Kidney epithelial cell (primary cell): ENCODE data around the gene AIF1L. TPM values are rescaled to one million over a fixed set of nuclear protein-coding genes. Genes with fewer than 3 reads are reported as not detected.

ENCODE experiments used
- DNase-seq: peaks from one replicate; pipeline ENCODE4 v3.0.0-alpha.2; 2010; ENCODE audit warnings: low read depth
- H3K27me3 ChIP-seq: 2 replicates; pipeline ENCODE4 v1.6.0; 2011; ENCODE audit warnings: low read length; ENCODE audit not compliant: control insufficient read depth, insufficient read depth
- H3K36me3 ChIP-seq: 2 replicates; pipeline ENCODE4 v1.5.1; 2011; ENCODE audit warnings: low read length; ENCODE audit not compliant: control insufficient read depth, insufficient read depth
- H3K4me3 ChIP-seq: 2 replicates; pipeline ENCODE4 v1.5.1; 2011; ENCODE audit warnings: low read depth, mild to moderate bottlenecking, control low read depth, low read length
- total RNA-seq: library from RNA; depleted of rRNA; stranded (reverse); fragments of >200 nt; gene quantifications from 2 replicates; pipeline ENCODE4 v1.2.3, GENCODE V29; 2015
- TF ChIP-seq, protein P1 (sequence below): IDR thresholded peaks from 2 replicates; pipeline ENCODE4 v1.5.1; 2011; ENCODE audit warnings: mild to moderate bottlenecking, moderate library complexity, low read length, control low read depth, inconsistent platforms; ENCODE audit not compliant: insufficient read depth, poor library complexity, severe bottlenecking

AIF1L gene
- total RNA-seq, 1 donor from 2014 or later = 58.4 TPM

DNA sequence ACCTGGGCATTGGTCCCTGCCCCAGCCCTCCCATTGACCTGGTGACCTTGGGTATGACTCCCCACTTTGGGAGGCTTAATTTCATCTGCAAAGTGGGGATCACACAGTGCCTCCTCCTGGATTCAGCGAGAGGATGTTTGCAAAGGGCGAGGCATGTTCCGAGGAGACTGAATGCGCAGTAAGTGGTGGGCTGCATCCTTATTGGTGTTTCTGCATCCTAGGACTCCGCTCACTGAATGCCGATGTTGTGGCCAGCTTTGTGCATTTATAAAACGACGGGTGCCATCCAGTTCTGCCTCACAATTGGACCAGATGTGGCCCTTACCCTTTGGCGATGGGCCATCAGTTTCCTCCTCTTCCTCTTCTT, 23.5 kb upstream of the AIF1L start:
- peaks cover 13% of the 10 kb centered on the region for H3K27me3 ChIP-seq
- no peaks in the 10 kb centered on the region for H3K36me3 ChIP-seq
- DNase-seq = no peak
- no peak overlapping the region for H3K4me3 ChIP-seq
- TF ChIP-seq, protein P1, sequence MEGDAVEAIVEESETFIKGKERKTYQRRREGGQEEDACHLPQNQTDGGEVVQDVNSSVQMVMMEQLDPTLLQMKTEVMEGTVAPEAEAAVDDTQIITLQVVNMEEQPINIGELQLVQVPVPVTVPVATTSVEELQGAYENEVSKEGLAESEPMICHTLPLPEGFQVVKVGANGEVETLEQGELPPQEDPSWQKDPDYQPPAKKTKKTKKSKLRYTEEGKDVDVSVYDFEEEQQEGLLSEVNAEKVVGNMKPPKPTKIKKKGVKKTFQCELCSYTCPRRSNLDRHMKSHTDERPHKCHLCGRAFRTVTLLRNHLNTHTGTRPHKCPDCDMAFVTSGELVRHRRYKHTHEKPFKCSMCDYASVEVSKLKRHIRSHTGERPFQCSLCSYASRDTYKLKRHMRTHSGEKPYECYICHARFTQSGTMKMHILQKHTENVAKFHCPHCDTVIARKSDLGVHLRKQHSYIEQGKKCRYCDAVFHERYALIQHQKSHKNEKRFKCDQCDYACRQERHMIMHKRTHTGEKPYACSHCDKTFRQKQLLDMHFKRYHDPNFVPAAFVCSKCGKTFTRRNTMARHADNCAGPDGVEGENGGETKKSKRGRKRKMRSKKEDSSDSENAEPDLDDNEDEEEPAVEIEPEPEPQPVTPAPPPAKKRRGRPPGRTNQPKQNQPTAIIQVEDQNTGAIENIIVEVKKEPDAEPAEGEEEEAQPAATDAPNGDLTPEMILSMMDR = no peak

DNA sequence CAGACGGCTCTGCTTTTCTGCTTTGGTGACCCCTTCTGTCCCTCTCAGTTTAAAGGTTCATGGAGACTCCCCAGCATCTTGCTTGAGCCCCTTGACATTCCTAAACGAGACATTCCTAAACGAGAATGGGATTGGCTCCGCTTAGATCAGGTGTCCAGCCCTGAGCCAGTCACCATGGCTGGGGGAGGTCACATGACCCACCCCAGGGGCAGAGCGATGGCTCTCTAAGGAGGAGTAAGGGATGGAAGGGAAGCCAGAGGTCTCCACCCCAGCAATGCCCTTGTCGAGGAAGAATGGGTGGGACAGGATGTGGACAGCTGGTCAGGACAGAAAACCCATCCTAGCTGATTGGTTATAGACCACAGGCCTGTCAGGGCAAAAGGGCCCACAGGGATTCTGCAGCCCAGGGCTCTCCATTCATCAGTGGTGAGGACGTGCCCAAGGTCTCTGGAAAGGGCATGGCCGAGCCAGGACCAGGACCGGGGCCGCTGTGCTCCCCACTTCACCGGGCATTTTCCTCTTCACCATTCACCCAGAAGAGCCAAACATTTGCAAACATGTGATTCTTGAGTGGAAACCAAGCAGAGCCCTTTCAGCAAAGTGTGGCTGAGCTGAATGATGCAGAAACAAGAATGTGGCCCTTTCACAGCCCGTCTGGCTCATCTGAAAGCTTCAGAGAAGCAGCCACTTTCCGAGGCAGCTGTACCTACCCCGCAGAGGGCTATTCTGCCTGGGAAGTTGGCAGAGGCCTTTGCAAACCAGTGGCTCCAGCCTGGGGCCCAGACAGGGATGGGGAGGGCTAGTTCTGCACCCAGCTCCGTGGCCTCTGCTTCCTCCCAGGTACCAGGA, 19.8 kb upstream of the AIF1L start:
- Histone ChIP-seq H3K27me3 (peaks cover 2% of the 10 kb centered on the region), H3K36me3 (no peaks in the 10 kb centered on the region), H3K4me3 (no peak overlapping the region)
- TF ChIP-seq, protein P1 = no peak
- no peak for DNase-seq

DNA sequence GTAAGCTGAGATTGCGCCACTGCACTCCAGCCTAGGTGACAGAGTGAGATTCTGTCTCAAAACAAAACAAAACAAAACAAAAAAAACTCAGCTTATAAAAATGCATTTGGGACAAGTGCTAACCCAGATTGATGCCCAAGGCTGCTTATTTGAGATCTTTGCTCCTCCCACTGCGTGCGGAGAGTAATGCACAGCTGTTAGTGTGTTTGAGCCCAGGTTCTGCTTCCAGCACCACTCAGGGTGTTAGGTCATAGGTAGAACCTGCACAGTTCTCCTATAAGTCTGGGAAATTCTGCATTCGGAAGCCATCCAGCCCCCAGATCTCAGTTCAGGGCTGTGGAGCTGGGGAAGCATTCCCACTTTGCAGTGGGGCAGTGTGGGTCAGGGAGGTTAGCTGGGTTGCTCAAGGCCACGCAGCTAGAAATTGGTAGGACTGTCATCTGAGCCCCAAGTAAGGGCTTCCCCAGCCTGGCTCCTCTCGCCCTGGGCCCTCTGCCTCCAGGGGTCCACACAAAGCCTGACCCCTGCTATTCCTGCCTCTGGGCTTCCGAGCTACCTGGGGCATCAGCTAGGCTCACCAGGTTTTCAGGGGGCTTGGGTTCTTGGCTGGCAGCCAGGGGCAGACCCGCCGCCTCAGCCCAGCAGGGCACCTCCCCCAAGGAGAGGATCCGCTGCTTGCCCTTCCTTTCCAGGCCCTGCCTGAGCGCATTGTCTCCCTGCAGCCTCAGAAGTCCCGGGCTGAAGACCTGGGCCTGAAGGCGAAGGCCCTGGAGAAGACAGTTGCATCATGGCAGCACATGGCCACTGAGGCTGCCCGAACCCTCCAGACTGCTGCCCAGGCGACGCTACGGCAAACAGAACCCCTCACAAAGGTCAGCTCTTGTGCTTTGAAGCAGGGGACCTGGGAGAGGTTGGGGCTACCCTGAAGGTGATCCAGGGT, 17.6 kb upstream of the AIF1L start:
- no peak for DNase-seq
- no peak overlapping the region for H3K4me3 ChIP-seq
- TF ChIP-seq, protein P1 = no peak
- H3K27me3 ChIP-seq = no peaks in the 10 kb centered on the region
- H3K36me3 ChIP-seq = no peaks in the 10 kb centered on the region

DNA sequence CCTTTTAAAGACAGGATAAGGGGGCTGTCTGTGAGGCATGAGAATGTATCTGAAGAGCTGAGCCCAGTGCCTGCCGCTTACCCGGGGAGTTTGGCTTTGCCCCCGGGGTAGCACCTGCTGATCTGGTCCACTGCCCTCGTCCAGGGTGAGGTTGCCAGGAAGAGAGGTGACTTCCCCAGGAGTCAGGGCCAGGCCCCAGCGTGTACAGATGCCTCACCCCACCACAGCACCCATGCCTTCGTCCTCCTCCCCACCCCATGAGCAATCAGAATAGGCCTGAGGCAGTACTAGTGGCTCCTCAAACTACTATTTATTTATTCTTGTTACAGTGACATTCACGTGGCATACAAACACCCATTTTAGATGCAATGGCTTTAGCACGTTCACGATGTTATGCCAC, 15.7 kb upstream of the AIF1L start:
- Histone ChIP-seq H3K4me3 (no peak overlapping the region), H3K27me3 (peaks cover under 1% of the 10 kb centered on the region), H3K36me3 (no peaks in the 10 kb centered on the region)
- TF ChIP-seq, protein P1 = no peak
- DNase-seq = no peak

DNA sequence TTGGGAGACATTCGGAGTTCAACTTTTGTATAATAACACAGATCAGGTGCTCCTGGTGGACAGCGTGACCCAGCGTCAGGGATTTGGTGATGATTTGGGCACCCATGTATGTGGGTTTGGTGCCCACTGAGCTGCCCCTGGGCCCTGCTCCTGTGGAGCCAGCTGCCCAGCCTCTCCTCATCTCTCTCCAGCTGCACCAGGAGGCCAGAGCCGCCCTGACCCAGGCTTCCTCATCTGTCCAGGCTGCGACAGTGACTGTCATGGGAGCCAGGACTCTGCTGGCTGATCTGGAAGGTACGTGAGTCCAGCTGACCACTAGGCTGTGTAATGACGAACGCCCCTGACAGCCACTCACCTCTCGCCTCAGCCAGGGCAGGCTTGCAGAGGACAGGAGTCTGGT, 14.5 kb upstream of the AIF1L start:
- TF ChIP-seq, protein P1 = no peak
- Histone ChIP-seq H3K27me3 (peaks cover 2% of the 10 kb centered on the region), H3K4me3 (no peak overlapping the region), H3K36me3 (no peaks in the 10 kb centered on the region)
- DNase-seq = no peak
